Left kidney (tissue), 8 donors: Measurements from ENCODE around the gene HYAL1. TPM values are rescaled to one million over a fixed set of nuclear protein-coding genes. Genes with fewer than 3 reads are reported as not detected.

Experiments used
- DNase-seq: peaks from one replicate; pipeline ENCODE4 v3.0.0-alpha.2; 2013
- long read RNA-seq, 8 donors: transcript quantifications; one replicate each; lab custom pipeline, GENCODE V29; 2026
- polyA plus RNA-seq: library from polyadenylated mRNA; unstranded; fragments of 120-200 nt; gene quantifications from one replicate; pipeline ENCODE4 v1.2.1, GENCODE V29; 2013; ENCODE audit not compliant: insufficient read length

HYAL1 gene
- 6.5 TPM for polyA plus RNA-seq
- long read RNA-seq, donor 1, partial matches to known transcripts = 0 of 2 reads
- long read RNA-seq, donor 1, other reads (novel, unspliced or antisense) = 0 of 2 reads
- long read RNA-seq, donor 2, partial matches to known transcripts = 0 of 2 reads
- long read RNA-seq, donor 2, other reads (novel, unspliced or antisense) = 0 of 2 reads
- long read RNA-seq, donor 3 = 0 reads
- long read RNA-seq, donor 4, partial matches to known transcripts = 0 of 2 reads
- long read RNA-seq, donor 4, other reads (novel, unspliced or antisense) = 0 of 2 reads
- long read RNA-seq, donor 5, partial matches to known transcripts = 0 of 4 reads
- long read RNA-seq, donor 5, other reads (novel, unspliced or antisense) = 0 of 4 reads
- long read RNA-seq, donor 6, partial matches to known transcripts = 0 of 1 reads
- long read RNA-seq, donor 6, other reads (novel, unspliced or antisense) = 0 of 1 reads
- long read RNA-seq, donor 7, partial matches to known transcripts = 0 of 2 reads
- long read RNA-seq, donor 7, other reads (novel, unspliced or antisense) = 0 of 2 reads
- long read RNA-seq, donor 8, partial matches to known transcripts = 0 of 1 reads
- long read RNA-seq, donor 8, other reads (novel, unspliced or antisense) = 0 of 1 reads

GRCh38 chr3:50303013-50303815, at the start of gene HYAL1:
TSS of gene HYAL1 (minus strand) at chr3:50303574. CDS start at chr3:50302956, 618 bp downstream.
- DNase-seq = no peak

- no peak for DNase-seq
Observed at GRCh38 chr3:50352781-50353180, 49.4 kb upstream of the HYAL1 start.

- no peak for DNase-seq
Observed at GRCh38 chr3:50351323-50351697, 47.9 kb upstream of the HYAL1 start.

GRCh38 chr3:50350527-50351322, 47.4 kb upstream of the HYAL1 start, which contains the start of the genes CYB561D2 and NPRL2:
TSS of gene CYB561D2 (plus strand) at chr3:50350862. CDS start at chr3:50351434, 572 bp downstream.
TSS of gene NPRL2 (minus strand) at chr3:50350775. CDS start at chr3:50350652, 123 bp downstream.
- peak; percentile 91 for DNase-seq

- DNase-seq = no peak
Observed at GRCh38 chr3:50350213-50350526, 46.8 kb upstream of the HYAL1 start.

GRCh38 chr3:50347187-50347813, 43.9 kb upstream of the HYAL1 start:
- DNase-seq = no peak

GRCh38 chr3:50345586-50346234, 42.3 kb upstream of the HYAL1 start, which contains the start of gene ZMYND10:
TSS of gene ZMYND10 (minus strand) at chr3:50345732. CDS start at chr3:50345579, 153 bp downstream.
- DNase-seq = no peak

GRCh38 chr3:50345008-50345407, 41.6 kb upstream of the HYAL1 start:
- DNase-seq = no peak

GRCh38 chr3:50342813-50343633, 39.6 kb upstream of the HYAL1 start:
- DNase-seq = no peak

- no peak for DNase-seq
Observed at GRCh38 chr3:50341996-50342650, 38.7 kb upstream of the HYAL1 start.

- DNase-seq = no peak
Observed at GRCh38 chr3:50341537-50341936, 38.2 kb upstream of the HYAL1 start.

- DNase-seq = no peak
Observed at GRCh38 chr3:50340448-50341329, 37.3 kb upstream of the HYAL1 start, which contains the start of gene RASSF1. TSS of gene RASSF1 (minus strand) at chr3:50340836. CDS start at chr3:50340805, 31 bp downstream.

GRCh38 chr3:50340147-50340447, 36.7 kb upstream of the HYAL1 start:
- no peak for DNase-seq

GRCh38 chr3:50339485-50340146, 36.2 kb upstream of the HYAL1 start:
- no peak for DNase-seq

- DNase-seq = no peak
Observed at GRCh38 chr3:50338965-50339364, 35.6 kb upstream of the HYAL1 start.

- peak; percentile 97 for DNase-seq
Observed at GRCh38 chr3:50337175-50337861, 33.9 kb upstream of the HYAL1 start.
